ENCODE data around the gene COX4I1.

COX4I1 gene

GRCh38 chr16:85793662-85794298 is 5.7 kb upstream of the COX4I1 start:
- TF ChIP-seq CTCF (IDR thresholded peaks at IDR 0.05): no peak

GRCh38 chr16:85794696-85795095 is 4.8 kb upstream of the COX4I1 start:
- TF ChIP-seq CTCF (IDR thresholded peaks at IDR 0.05): no peak

- no peak for TF ChIP-seq CTCF (IDR thresholded peaks at IDR 0.05)
Measured at GRCh38 chr16:85796152-85796551, 3.3 kb upstream of the COX4I1 start.

- no peak for TF ChIP-seq CTCF (IDR thresholded peaks at IDR 0.05)
Measured at GRCh38 chr16:85796599-85796998, 2.9 kb upstream of the COX4I1 start.

GRCh38 chr16:85798283-85798776 is 1.2 kb upstream of the COX4I1 start:
- no peak for TF ChIP-seq CTCF (IDR thresholded peaks at IDR 0.05)

- no peak for TF ChIP-seq CTCF (IDR thresholded peaks at IDR 0.05)
Measured at GRCh38 chr16:85798901-85799496, 496 bp upstream of the COX4I1 start.

GRCh38 chr16:85800321-85800669 is 800 bp downstream of the COX4I1 start:
- no peak for TF ChIP-seq CTCF (IDR thresholded peaks at IDR 0.05)

Measured in LNCAP (cell line).